Lower lobe of right lung (tissue), 2 donors: Measurements from ENCODE around the gene PTPRD. TPM values are rescaled to one million over a fixed set of nuclear protein-coding genes. Genes with fewer than 3 reads are reported as not detected.

Experiments used
- ATAC-seq, 2 donors: fragments of 200-7000 bp; cut with Tn5 transposase; one replicate each; pipeline ENCODE4 v1.9.1; 2020 to 2022; ENCODE audit warnings: mild to moderate bottlenecking in 2 of 2, moderate library complexity in 2 of 2
- DNase-seq: peaks from one replicate; pipeline ENCODE4 v3.0.0-alpha.2; 2020
- H3K27ac ChIP-seq: fragments of 200-600 bp; one replicate; pipeline ENCODE4 v1.8.0; 2022
- H3K27me3 ChIP-seq: fragments of 200-600 bp; one replicate; pipeline ENCODE4 v1.8.0; 2022; ENCODE audit warnings: low read depth
- H3K36me3 ChIP-seq: fragments of 200-600 bp; one replicate; pipeline ENCODE4 v1.8.0; 2022; ENCODE audit warnings: mild to moderate bottlenecking
- H3K4me1 ChIP-seq: fragments of 200-600 bp; one replicate; pipeline ENCODE4 v1.8.0; 2022
- H3K4me3 ChIP-seq: fragments of 200-600 bp; one replicate; pipeline ENCODE4 v1.8.0; 2022; ENCODE audit warnings: mild to moderate bottlenecking
- H3K9me3 ChIP-seq: fragments of 200-600 bp; one replicate; pipeline ENCODE4 v1.8.0; 2022
- intact Hi-C: fragments of 100-400 bp; cut with DNase I; formaldehyde crosslinking; loops from one replicate; pipeline ENCODE4 v1.11.0; 2022
- total RNA-seq: library from RNA; stranded (reverse); fragmentation: NEBNext Ultra II Directional; extraction: Animal tissue kit (Norgen Biotek cat#: 25700); gene quantifications from one replicate; pipeline ENCODE4 v1.2.1, GENCODE V29; 2021
- TF ChIP-seq, protein P1 (sequence below): fragments of 200-600 bp; IDR thresholded peaks from one replicate; pipeline ENCODE4 v1.8.0; 2022; ENCODE audit warnings: antibody characterized with exemption, mild to moderate bottlenecking
- donor health status: DM: no; HTN: yes; CAD: no; lungs with severe emphysema.

PTPRD gene
- total RNA-seq, 1 donor from 2014 or later, result 17.2 TPM

DNA sequence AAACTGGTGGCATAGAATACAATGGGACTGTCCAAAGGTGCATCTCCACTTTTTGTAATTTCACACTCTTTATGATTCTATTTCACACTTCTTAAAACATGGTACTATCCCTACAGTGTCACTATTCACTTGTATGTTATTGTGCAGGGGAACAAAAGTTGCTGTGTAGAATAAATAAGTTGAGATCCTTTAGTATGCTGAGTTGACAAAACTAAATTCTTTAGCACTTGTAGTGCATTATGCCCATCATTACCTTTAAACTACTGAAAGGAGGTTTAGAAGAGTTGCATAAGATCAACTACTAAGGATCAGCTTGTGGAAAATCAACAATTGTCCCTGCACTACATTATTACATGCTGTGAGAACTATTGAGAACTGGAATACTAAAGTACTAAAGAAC is 1380.9 kb downstream of the PTPRD start:
- intact Hi-C loops, result no loop called here
- Histone ChIP-seq H3K9me3 (no peaks in the 10 kb centered on the region), H3K27ac (no peak overlapping the region), H3K4me3 (no peak overlapping the region), H3K36me3 (no peaks in the 10 kb centered on the region), H3K4me1 (no peaks in the 10 kb centered on the region), H3K27me3 (no peaks in the 10 kb centered on the region)
- ATAC-seq (no peak), DNase-seq (no peak)
- TF ChIP-seq, protein P1, sequence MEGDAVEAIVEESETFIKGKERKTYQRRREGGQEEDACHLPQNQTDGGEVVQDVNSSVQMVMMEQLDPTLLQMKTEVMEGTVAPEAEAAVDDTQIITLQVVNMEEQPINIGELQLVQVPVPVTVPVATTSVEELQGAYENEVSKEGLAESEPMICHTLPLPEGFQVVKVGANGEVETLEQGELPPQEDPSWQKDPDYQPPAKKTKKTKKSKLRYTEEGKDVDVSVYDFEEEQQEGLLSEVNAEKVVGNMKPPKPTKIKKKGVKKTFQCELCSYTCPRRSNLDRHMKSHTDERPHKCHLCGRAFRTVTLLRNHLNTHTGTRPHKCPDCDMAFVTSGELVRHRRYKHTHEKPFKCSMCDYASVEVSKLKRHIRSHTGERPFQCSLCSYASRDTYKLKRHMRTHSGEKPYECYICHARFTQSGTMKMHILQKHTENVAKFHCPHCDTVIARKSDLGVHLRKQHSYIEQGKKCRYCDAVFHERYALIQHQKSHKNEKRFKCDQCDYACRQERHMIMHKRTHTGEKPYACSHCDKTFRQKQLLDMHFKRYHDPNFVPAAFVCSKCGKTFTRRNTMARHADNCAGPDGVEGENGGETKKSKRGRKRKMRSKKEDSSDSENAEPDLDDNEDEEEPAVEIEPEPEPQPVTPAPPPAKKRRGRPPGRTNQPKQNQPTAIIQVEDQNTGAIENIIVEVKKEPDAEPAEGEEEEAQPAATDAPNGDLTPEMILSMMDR, result no peak

DNA sequence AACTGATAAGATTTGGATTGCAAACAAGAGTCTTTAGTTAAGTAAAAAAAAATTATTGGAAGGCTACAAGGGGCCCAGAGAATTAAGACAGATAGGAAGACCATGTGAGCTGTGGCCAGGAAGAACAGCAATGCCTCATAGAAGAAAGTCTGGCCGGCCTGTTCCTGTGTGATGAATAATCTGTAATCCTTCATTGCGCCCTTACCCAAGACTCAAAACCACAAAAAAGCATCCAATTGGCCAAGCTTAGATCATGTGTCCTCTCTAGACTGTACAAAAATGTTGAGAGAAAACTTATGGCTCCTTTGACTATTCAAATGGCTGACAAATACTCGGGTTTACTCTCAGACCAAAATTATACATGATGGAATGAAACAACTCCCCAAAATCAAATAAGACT is 1383.5 kb downstream of the PTPRD start:
- Histone ChIP-seq H3K4me3 (no peak overlapping the region), H3K4me1 (no peaks in the 10 kb centered on the region), H3K36me3 (no peaks in the 10 kb centered on the region), H3K9me3 (no peaks in the 10 kb centered on the region), H3K27me3 (no peaks in the 10 kb centered on the region), H3K27ac (no peak overlapping the region)
- intact Hi-C loops, result no loop called here
- no peak for ATAC-seq
- DNase-seq, result no peak
- TF ChIP-seq, protein P1, result no peak

DNA sequence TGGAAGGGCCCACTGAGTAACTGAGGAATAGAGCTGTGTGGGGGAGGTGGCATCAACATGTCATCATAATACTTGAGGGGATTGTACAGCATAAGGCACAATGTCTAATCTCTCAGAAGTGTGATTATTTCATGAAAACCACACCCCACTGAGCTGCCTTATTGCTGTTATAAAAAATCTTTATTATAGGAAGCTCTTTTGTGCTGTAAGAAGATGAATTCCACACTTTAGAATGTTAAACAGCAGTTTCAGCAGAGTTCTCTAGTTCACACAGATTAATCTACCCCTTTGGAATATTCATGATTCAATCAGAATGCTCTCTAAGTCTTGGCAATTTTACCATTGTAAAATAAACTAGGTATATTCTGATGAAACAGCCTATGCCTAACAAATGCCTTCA is 1389.6 kb downstream of the PTPRD start:
- ATAC-seq (no peak), DNase-seq (no peak)
- H3K27ac ChIP-seq, result no peak overlapping the region
- no peaks in the 10 kb centered on the region for H3K27me3 ChIP-seq
- H3K9me3 ChIP-seq, result no peaks in the 10 kb centered on the region
- intact Hi-C loops, result no loop called here
- TF ChIP-seq, protein P1, result no peak
- H3K4me3 ChIP-seq, result no peak overlapping the region
- H3K4me1 ChIP-seq, result no peaks in the 10 kb centered on the region
- H3K36me3 ChIP-seq, result no peaks in the 10 kb centered on the region

DNA sequence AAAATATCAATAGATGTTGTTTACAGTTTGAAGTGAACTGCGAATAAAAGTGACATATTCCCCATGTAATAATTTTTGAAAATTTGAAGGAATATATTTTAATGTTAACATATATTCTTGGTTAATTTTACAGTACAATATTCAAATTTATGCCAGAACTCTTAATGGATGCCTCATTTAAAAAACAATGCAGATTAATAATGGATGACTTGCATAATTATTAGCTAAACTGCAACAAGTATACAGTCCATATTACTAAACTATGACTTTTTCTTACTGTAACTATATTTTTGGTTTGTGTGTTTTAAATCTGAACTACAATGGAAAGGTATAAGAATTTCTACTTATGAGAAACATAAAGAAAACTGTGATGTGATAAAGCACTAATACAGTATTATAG is 1390.1 kb downstream of the PTPRD start:
- TF ChIP-seq, protein P1, result no peak
- H3K36me3 ChIP-seq, result no peaks in the 10 kb centered on the region
- no peak for ATAC-seq
- H3K9me3 ChIP-seq, result no peaks in the 10 kb centered on the region
- H3K27ac ChIP-seq, result no peak overlapping the region
- H3K27me3 ChIP-seq, result no peaks in the 10 kb centered on the region
- no peak overlapping the region for H3K4me3 ChIP-seq
- intact Hi-C loops, result no loop called here
- H3K4me1 ChIP-seq, result no peaks in the 10 kb centered on the region
- DNase-seq, result no peak

DNA sequence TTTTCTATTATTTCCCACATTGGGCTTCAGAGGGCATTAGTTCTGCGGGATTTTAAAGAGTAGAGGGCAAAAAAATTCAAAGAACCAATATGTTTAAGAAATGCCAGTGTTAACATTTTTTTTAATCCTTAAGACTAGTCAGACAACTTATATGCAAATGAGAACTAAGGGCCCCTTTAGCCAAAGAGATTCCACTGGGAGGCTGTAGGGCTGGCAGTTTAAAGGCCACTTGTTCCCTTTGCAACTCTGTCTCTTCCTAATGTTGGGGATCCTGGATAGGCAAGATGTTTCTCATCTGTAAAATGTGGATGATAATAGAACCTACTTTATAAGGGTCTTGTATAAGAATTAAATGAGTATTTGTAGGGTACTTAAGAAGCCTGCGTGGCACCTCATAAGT is 1395.9 kb downstream of the PTPRD start:
- Histone ChIP-seq H3K4me1 (no peaks in the 10 kb centered on the region), H3K27me3 (no peaks in the 10 kb centered on the region), H3K27ac (no peak overlapping the region), H3K4me3 (no peak overlapping the region), H3K9me3 (no peaks in the 10 kb centered on the region), H3K36me3 (no peaks in the 10 kb centered on the region)
- TF ChIP-seq, protein P1, result no peak
- ATAC-seq (no peak), DNase-seq (no peak)
- intact Hi-C loops, result no loop called here

DNA sequence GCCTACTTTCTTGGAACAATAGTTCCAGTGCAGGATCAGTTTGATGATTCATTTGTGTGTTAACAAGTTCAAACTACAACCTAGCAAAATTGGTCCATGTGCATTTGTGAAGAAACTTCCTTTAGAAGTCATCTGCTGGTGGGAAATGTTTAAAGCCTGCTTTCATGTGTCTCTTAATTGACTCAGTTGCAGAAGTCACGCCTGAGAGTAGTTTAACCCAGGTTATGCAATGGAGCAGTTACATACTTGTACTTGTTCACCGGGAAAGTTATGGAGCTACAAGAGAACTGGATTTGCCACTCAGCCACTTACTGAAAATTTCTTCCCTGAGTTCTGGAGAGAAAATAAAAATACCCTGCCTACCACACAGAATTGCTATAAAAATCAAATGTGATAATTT is 1397.8 kb downstream of the PTPRD start:
- TF ChIP-seq, protein P1, result no peak
- DNase-seq (no peak), ATAC-seq (no peak)
- no peak overlapping the region for H3K27ac ChIP-seq
- no peaks in the 10 kb centered on the region for H3K9me3 ChIP-seq
- intact Hi-C loops, result no loop called here
- no peaks in the 10 kb centered on the region for H3K36me3 ChIP-seq
- H3K27me3 ChIP-seq, result no peaks in the 10 kb centered on the region
- no peaks in the 10 kb centered on the region for H3K4me1 ChIP-seq
- no peak overlapping the region for H3K4me3 ChIP-seq
